Measurements from ENCODE around the gene HAVCR1. TPM values are rescaled to one million over a fixed set of nuclear protein-coding genes. Genes with fewer than 3 reads are reported as not detected.

Gene HAVCR1
- total and polyA plus RNA-seq, 2 of the 13 experiments (the other 11 are each of a cell fraction or from before 2014, with no cell fraction given), result 0.93 to 12.3 TPM

DNA sequence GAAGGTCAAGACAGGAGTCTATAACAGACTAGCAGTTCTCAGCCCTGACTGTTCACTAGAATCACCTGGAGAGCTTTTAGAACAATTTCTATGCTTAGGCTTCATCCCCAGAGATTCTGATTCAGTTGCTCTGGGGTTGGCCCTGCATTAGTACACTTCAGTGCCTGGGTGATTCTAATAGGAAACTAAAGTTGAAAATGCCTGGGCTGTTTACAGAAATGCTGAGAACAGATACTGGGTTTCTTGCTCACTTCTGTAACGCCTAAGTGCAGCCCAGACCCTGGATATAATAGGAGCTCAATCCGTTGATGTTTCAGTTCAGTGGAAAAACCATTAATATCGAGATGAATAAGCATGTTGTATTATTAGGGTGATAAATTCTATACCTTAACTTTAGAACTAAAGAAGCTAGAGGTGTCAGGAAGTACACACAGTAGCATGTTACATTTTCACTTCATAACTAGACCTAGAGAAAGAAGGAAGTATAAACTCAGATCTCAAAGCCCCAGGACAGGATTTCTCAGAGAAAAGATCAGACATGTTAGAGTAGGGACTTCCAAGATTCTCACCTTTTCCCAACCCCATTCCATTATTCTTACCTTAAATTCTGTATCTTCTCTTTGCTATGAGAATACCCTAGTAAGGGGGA, 29.6 kb upstream of the HAVCR1 start:
- H3K36me3 ChIP-seq (replicated peaks in 1 of 2; ENCODE audit: control insufficient read depth in 1 of 2, insufficient read depth in 2 of 2, low read length in 2 of 2), result no peaks in the 10 kb centered on the region
- no peak overlapping the region for H3K27ac ChIP-seq (ENCODE audit: extremely low read length, insufficient read depth, low read length)
- no peak overlapping the region for H3K4me2 ChIP-seq (ENCODE audit: low read depth, low read length)
- in situ Hi-C loops (cut with HindIII; ENCODE audit: extremely low pct_ligation_motif_present, low pct_unique_long_range_greater_than_20kb), result no loop called here
- WGBS (ENCODE audit: low lambda C conversion rate), result 30% methylated on average over 3 of the region's 3 CpGs
- H3K79me2 ChIP-seq (ENCODE audit: insufficient read depth, low read length), result no peaks in the 10 kb centered on the region
- ChIA-PET POLR2A (no interaction called here), CTCF (ENCODE audit: low intra/inter-chr PET ratio, low total read pairs) (no interaction called here)
- DNase-seq (ENCODE audit: low spot score) (no peak), ATAC-seq (no peak), FAIRE-seq (no peak)
- no TSS peak for BruUV-seq (replicated peaks)
- no peak overlapping the region for H3K9ac ChIP-seq (ENCODE audit: insufficient read depth, low read depth, low read length)
- no peak overlapping the region for H2AFZ ChIP-seq (ENCODE audit: low read length)
- H3K4me3 ChIP-seq (replicated peaks in 1 of 3; ENCODE audit: insufficient read depth in 1 of 3, low read depth in 2 of 3, low read length in 3 of 3), result no peak overlapping the region
- H4K20me1 ChIP-seq (ENCODE audit: insufficient read depth, low read length), result no peaks in the 10 kb centered on the region
- peaks cover 28% of the 10 kb centered on the region for H3K4me1 ChIP-seq (ENCODE audit: insufficient read depth, low read length)
- no peaks in the 10 kb centered on the region for H3K9me3 ChIP-seq (ENCODE audit: low read length)
- H3K27me3 ChIP-seq (ENCODE audit: control insufficient read depth in 1 of 2, insufficient read depth in 2 of 2, low read length in 2 of 2), result no peaks in the 10 kb centered on the region
- intact Hi-C loops (cut with micrococcal nuclease; ENCODE audit: unreplicated experiment), result no loop called here
- TF ChIP-seq, protein P1, sequence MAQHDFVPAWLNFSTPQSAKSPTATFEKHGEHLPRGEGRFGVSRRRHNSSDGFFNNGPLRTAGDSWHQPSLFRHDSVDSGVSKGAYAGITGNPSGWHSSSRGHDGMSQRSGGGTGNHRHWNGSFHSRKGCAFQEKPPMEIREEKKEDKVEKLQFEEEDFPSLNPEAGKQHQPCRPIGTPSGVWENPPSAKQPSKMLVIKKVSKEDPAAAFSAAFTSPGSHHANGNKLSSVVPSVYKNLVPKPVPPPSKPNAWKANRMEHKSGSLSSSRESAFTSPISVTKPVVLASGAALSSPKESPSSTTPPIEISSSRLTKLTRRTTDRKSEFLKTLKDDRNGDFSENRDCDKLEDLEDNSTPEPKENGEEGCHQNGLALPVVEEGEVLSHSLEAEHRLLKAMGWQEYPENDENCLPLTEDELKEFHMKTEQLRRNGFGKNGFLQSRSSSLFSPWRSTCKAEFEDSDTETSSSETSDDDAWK (CRISPR knock-in tag; IDR thresholded peaks at IDR 0.05), result no peak
- no peak for TF ChIP-seq IKZF1 (IDR thresholded peaks at IDR 0.05)
- TF ChIP-seq ZNF775 (CRISPR knock-in tag; IDR thresholded peaks at IDR 0.05; ENCODE audit: borderline replicate concordance), result no peak
- TF ChIP-seq, protein P2, sequence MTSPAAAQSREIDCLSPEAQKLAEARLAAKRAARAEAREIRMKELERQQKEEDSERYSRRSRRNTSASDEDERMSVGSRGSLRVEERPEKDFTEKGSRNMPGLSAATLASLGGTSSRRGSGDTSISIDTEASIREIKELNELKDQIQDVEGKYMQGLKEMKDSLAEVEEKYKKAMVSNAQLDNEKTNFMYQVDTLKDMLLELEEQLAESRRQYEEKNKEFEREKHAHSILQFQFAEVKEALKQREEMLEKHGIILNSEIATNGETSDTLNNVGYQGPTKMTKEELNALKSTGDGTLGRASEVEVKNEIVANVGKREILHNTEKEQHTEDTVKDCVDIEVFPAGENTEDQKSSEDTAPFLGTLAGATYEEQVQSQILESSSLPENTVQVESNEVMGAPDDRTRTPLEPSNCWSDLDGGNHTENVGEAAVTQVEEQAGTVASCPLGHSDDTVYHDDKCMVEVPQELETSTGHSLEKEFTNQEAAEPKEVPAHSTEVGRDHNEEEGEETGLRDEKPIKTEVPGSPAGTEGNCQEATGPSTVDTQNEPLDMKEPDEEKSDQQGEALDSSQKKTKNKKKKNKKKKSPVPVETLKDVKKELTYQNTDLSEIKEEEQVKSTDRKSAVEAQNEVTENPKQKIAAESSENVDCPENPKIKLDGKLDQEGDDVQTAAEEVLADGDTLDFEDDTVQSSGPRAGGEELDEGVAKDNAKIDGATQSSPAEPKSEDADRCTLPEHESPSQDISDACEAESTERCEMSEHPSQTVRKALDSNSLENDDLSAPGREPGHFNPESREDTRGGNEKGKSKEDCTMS (CRISPR knock-in tag; conservative IDR thresholded peaks at IDR 0.05), result no peak
- no peak for TF ChIP-seq HIVEP1 (CRISPR knock-in tag; IDR thresholded peaks at IDR 0.05)
- TF ChIP-seq, protein P3, sequence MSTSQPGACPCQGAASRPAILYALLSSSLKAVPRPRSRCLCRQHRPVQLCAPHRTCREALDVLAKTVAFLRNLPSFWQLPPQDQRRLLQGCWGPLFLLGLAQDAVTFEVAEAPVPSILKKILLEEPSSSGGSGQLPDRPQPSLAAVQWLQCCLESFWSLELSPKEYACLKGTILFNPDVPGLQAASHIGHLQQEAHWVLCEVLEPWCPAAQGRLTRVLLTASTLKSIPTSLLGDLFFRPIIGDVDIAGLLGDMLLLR (CRISPR knock-in tag; IDR thresholded peaks at IDR 0.05), result no peak
- TF ChIP-seq MLLT10 (CRISPR knock-in tag; IDR thresholded peaks at IDR 0.05), result no peak
- no peak for TF ChIP-seq FLYWCH1 (CRISPR knock-in tag; IDR thresholded peaks at IDR 0.05)
- TF ChIP-seq, protein P4, sequence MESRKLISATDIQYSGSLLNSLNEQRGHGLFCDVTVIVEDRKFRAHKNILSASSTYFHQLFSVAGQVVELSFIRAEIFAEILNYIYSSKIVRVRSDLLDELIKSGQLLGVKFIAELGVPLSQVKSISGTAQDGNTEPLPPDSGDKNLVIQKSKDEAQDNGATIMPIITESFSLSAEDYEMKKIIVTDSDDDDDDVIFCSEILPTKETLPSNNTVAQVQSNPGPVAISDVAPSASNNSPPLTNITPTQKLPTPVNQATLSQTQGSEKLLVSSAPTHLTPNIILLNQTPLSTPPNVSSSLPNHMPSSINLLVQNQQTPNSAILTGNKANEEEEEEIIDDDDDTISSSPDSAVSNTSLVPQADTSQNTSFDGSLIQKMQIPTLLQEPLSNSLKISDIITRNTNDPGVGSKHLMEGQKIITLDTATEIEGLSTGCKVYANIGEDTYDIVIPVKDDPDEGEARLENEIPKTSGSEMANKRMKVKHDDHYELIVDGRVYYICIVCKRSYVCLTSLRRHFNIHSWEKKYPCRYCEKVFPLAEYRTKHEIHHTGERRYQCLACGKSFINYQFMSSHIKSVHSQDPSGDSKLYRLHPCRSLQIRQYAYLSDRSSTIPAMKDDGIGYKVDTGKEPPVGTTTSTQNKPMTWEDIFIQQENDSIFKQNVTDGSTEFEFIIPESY (CRISPR knock-in tag; IDR thresholded peaks at IDR 0.05), result no peak
- TF ChIP-seq ZMYM4 (CRISPR knock-in tag; IDR thresholded peaks at IDR 0.05), result no peak
- TF ChIP-seq SP1 (IDR thresholded peaks at IDR 0.05), result no peak
- TF ChIP-seq SP1 (CRISPR knock-in tag; IDR thresholded peaks at IDR 0.05), result no peak
- TF ChIP-seq SP2 (CRISPR knock-in tag; IDR thresholded peaks at IDR 0.05), result no peak
- no peak for TF ChIP-seq CHD2 (IDR thresholded peaks at IDR 0.05; ENCODE audit: low read depth, low read length)
- no peak for TF ChIP-seq CEBPG (CRISPR knock-in tag; IDR thresholded peaks at IDR 0.05)
- TF ChIP-seq, protein P5, sequence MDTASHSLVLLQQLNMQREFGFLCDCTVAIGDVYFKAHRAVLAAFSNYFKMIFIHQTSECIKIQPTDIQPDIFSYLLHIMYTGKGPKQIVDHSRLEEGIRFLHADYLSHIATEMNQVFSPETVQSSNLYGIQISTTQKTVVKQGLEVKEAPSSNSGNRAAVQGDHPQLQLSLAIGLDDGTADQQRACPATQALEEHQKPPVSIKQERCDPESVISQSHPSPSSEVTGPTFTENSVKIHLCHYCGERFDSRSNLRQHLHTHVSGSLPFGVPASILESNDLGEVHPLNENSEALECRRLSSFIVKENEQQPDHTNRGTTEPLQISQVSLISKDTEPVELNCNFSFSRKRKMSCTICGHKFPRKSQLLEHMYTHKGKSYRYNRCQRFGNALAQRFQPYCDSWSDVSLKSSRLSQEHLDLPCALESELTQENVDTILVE (CRISPR knock-in tag; IDR thresholded peaks at IDR 0.05), result no peak
- no peak for TF ChIP-seq PAF1 (CRISPR knock-in tag; IDR thresholded peaks at IDR 0.05)
- TF ChIP-seq ISL2 (CRISPR knock-in tag; IDR thresholded peaks at IDR 0.05), result no peak
- TF ChIP-seq SIX4 (CRISPR knock-in tag; IDR thresholded peaks at IDR 0.05), result no peak
